Measurements from ENCODE around the gene OR10AD1.

GRCh38 chr12:48176417-48176751 is 26.7 kb downstream of the OR10AD1 start:
- TF ChIP-seq CTCF (conservative IDR thresholded peaks at IDR 0.05 in 1 of 2, IDR thresholded peaks at IDR 0.05 in 1 of 2; ENCODE audit: extremely low read depth in 1 of 2, insufficient read depth in 1 of 2, low read depth in 1 of 2, low read length in 2 of 2) (no peak), EZH2 (IDR thresholded peaks at IDR 0.05; ENCODE audit: borderline replicate concordance, low read length) (no peak)
